CD1c-positive myeloid dendritic cell (primary cell): ENCODE data around the gene LPIN1.

ENCODE experiments used
- DNase-seq: peaks from one replicate; pipeline ENCODE4 v3.0.0-alpha.2; 2016; ENCODE audit errors: extremely low spot score

LPIN1 gene

GRCh38 chr2:11866358-11867335 is 120.2 kb downstream of the LPIN1 start:
- no peak for DNase-seq

GRCh38 chr2:11867926-11868325 is 121.5 kb downstream of the LPIN1 start:
- no peak for DNase-seq

GRCh38 chr2:11869391-11869991 is 123.1 kb downstream of the LPIN1 start:
- DNase-seq = no peak

DNA sequence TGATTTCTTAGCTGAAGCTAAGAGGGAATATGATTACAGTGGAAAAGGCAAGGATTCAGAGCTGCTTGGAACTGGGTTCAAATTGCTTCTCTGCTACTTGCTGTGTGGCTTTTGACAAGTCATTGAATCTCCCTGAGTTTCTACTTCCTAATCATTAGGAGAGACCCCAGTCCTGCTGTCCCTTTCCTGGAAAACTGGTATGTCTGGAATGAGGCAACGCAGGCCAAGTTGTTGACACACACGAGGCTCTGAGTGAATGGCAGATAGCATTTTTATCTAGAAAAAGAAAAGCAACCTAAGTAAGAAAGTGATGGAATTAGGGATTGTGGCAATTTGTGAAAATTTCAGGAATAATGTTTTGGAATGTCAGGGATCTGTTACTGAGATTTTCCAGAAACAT is 123.6 kb downstream of the LPIN1 start:
- DNase-seq = no peak

GRCh38 chr2:11870584-11870983 is 124.2 kb downstream of the LPIN1 start:
- DNase-seq = peak; percentile 15

DNA sequence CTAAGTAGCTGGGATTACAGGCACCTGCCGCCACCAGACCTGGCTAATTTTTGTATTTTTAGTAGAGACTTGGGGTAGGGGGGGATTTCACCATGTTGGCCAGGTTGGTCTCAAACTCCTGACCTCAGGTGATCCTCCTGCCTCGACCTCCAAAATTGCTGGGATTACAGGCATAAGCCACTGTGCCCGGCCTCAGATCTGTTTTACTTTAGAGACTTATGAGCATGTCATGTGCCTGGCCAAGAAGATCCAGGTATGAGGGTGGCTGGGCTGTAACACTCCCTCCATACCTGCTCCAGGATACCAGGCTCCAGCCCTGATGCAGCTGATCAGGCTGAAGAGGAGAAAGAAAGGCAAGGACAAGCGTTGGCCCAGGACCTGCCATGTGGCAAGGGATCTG is 125.0 kb downstream of the LPIN1 start:
- DNase-seq = no peak

DNA sequence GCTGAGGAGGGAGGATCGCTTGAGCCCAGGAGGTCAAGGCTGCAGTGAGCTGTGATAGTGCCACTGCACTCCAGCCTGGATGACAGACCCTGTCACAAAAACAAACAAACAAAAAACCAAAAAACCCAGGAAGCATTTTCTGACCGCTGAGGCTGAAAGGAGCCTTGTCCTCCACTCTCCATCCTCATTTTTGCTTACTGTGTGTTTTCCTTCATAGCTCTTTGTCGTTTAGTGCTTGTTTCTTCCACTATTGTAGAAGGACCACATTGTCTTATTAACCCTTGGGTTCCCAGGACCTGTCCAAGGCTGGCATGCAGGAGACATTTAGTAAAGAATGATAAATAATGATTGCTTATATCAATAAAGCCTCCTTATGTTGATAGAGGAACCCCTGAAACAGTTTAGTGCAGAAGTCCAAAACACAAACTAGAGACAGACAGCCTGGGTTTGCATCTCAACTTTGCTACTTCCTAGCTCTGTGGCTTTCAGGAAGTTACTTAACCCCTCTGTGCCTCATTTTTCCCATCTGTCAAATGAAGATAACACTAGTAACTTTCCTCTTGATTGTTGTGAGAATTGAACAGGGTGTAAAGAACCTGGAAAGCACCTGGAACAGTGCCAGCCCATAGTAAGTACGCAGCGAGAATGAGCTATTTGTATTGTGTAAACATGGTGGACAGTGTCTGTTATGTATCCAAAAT is 126.0 kb downstream of the LPIN1 start:
- peak; percentile 19 for DNase-seq

DNA sequence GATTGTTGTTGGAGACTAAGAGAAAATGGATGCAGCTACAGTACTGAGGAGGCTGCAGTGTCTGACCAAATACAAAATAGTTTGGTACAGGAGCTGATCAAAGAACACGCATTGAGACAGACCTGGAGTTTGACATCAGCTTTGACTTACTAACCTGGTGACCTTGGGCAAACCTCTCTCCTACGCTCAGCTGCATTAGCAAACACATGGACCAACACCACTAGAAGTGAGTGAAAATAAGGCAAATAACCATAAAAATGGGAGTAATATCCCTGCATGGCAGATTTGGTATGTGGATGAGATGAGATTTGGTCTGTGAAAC is 126.5 kb downstream of the LPIN1 start:
- DNase-seq = no peak

DNA sequence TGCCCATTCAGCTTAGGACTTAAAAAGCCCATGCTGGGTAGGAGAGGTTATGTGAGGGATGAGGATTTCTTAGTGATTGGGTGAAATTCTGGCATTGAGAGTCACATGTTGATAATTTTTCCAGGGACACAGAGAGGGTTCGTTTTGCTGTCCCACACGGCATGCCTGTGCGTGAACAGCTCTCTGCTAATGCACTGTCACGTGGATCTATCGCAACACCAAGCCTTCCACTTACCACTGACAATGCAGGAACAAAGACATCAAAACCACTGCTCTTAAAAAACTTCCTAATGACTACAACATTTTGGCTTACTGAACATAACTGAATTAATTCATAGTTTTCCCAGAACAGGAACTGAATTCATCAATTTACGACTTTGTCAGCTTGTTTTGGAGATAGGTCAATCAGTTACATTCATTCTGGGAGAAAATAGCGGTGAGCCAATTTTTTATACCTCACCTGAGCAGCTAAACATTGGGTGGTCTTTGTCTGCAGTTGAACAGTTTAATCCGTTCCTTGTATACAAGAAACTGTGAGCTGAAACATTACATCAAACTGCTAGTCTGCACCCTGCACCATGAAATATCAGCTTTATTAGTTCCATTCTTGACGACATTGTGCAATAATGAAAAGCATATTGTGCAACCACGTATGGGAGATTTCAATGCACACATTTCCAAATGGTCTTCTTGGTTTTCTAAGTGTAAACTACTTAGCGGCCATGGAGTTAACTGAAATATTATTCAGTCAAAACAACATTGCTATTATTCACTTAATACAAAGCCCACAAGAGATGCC is 127.1 kb downstream of the LPIN1 start:
- peak; percentile 58 for DNase-seq

GRCh38 chr2:11874861-11875260 is 128.4 kb downstream of the LPIN1 start:
- no peak for DNase-seq

- DNase-seq = no peak
Observed at GRCh38 chr2:11875481-11875880, 129.0 kb downstream of the LPIN1 start.

- DNase-seq = no peak
Observed at GRCh38 chr2:11876436-11876835, 130.0 kb downstream of the LPIN1 start.

DNA sequence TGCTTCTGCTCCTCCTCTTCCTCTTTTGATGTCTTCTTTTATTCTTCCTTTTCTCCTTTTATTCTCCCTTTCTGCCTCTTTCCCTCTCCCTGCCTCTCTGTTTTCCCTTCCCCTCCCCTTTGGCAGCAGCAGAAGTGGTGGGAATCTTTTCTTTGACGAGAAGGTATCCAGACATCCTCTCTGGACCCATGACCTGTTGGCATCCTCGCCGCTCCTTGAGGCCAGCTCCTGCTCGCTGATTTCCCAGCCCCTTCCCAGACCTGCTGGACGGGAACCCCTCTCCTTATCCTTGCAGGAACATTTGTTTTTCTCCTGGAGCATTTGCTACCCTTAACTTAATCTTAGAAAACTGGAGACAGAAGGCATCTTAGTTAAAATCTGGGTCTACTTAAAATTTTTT is 130.5 kb downstream of the LPIN1 start:
- DNase-seq = no peak
